Caki2 (cell line): ENCODE measurements around the gene ENPP7. TPM values are rescaled to one million over a fixed set of nuclear protein-coding genes. Genes with fewer than 3 reads are reported as not detected.

Source experiments
- total RNA-seq: library from RNA; depleted of rRNA; stranded (reverse); fragments of >200 nt; shearing (Covaris generic); gene quantifications from 2 replicates; pipeline ENCODE4 v1.2.3, GENCODE V29; 2014; ENCODE audit warnings: low replicate concordance; rRNA removed

The ENPP7 gene
- total RNA-seq, 1 experiment from 2014 or later = not detected

Other genes starting within 250 kb of the ENPP7 start
- 1.1 TPM in 1 of 2 replicates, not detected in the other for gene RBFOX3, start 119.9 kb upstream of the ENPP7 start, total RNA-seq
- 14.7 and 18.7 TPM in 2 replicates for gene CBX2, start 47.2 kb downstream of the ENPP7 start, total RNA-seq
- 19.8 and 22.8 TPM in 2 replicates for gene CBX8, start 66.1 kb downstream of the ENPP7 start, total RNA-seq
- gene CBX4, start 108.5 kb downstream of the ENPP7 start, total RNA-seq = 15.0 and 21.6 TPM in 2 replicates